HG03066 (cell line): Measurements from ENCODE around the gene DPP4.

Experiments
- ATAC-seq: cut with Tn5 transposase; IDR thresholded peaks from one replicate; pipeline ENCODE4 v1.9.1; 2021; ENCODE audit warnings: low read depth; ENCODE audit not compliant: unreplicated experiment

The DPP4 gene

DNA sequence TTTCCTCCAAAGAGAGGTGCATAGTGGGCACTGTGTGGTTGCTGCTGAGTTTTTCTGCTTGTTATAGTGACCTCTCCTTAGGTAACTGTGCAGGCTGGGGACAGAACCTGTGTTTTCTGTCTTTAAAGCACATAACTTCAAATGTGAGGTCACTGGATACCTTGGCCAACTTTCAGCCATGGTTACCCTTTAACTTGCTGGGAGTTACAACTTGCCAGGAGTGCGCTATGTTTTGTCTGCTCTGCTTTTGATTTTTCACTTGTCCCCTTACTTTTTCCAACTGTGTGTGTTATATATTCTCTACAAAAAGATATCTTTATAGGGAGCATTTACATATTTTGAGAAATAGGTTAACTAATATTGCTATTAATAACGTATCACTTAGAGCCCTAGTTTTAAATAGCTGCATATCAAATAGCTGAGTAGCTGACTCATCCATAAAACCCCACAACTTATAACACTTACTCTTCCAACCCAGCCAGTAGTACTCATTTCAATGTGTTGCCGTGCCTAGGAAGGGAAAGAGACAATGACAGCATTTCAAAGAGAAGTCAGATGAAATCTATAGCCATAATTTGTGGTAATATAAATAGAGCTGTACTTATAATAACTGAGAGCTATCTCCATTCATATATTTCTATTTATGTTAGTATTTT, 51.6 kb downstream of the DPP4 start:
- no peak for ATAC-seq

DNA sequence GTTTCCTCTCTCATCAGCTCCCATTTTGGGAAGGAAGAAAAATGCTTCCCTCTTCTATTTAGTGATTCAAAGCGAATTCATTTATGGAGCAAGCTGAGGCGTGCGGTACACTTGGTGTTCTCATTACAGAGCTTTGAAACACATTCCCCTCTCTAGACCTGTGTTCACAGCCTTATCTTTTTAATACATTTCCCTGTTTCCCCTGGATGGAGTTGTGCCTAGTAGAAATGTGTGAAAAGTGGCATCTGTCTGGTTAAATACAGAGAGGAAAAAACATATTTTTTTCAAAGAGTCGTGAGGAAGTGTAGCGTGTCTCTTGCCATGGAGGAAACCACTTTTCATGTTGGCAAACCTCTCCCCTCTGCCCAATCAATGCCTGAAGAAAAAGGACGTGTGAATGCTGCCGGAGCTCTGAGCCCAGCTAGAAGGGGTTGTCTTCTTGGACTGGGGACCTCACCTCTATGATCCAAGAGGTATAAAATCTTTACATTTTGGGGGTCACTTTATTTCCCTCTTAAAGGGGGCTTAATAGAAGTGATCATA, 52.4 kb downstream of the DPP4 start:
- no peak for ATAC-seq

DNA sequence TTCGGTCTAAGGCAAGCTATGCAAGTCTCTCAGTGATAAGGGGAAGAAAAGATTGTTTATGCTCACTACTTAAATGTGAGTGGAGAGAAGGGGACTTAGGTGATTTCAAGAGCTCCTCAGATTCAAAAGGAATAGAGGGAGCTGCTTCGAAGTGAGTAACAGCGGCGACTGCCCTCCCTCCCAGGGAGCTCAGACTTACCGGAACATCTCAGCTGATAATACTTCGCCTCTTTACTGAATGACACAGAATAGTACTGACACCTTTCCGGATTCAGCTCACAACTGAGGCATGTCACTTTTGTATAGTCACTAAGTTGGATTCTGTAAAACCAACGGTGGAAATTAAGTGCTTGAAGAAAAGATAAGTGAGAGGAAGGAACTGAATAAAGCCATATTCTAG, 55.5 kb downstream of the DPP4 start:
- no peak for ATAC-seq

DNA sequence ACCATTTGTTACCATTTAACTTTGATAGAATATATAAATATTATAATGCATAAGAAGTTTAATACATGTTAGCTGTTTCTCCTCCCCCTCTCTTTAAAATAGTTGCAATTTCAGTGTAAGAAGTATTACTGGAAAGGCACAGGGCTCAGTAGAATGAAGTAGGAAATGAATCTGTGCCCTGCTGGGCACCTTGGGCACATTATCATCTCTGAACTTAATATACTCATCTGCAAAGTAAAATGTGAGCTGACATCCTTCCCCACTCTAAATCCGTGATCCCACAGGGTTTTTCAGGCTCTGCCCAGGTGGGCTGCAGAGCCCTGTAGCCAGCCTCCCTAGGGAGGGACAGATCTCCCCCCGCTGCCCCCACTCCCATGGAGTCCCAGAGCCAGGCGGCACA, 56.8 kb downstream of the DPP4 start:
- ATAC-seq, result no peak

DNA sequence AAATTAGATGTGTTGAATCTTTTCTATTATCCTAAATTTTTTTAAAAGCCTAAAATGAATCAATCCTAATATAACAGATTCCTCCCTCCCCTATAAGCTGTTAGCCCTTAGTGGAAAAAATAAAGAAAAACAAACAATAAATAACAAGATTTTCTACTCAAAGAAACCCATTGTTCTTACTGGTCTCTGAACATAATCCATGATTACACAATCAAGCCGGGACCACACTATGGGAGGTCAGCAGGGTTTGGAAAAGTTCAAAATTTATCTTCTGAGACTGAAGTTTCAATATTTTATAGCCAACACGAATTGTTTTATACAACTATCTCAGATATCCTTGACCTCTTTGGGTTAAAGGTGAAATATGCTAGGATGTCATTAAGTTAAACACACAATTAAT, 57.9 kb downstream of the DPP4 start:
- no peak for ATAC-seq

DNA sequence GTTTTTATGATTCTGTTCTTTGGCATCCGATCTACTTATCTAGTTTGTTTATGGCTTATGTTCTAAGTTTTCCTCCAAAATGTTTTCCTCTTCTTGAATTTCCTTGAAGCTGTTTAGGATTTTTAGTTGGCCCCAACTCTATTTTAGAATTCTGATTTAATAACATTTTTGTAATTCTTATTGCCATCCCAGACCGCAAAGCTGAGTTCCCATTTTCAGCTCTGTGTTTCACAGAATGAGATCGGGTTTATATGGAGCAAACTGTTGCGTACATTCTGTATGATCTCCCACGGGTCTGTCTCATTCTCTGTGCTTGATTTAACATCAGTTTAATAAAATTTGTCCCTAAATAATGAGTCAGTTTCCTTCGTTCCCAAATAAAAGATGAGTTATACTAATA, 59.3 kb downstream of the DPP4 start:
- no peak for ATAC-seq

DNA sequence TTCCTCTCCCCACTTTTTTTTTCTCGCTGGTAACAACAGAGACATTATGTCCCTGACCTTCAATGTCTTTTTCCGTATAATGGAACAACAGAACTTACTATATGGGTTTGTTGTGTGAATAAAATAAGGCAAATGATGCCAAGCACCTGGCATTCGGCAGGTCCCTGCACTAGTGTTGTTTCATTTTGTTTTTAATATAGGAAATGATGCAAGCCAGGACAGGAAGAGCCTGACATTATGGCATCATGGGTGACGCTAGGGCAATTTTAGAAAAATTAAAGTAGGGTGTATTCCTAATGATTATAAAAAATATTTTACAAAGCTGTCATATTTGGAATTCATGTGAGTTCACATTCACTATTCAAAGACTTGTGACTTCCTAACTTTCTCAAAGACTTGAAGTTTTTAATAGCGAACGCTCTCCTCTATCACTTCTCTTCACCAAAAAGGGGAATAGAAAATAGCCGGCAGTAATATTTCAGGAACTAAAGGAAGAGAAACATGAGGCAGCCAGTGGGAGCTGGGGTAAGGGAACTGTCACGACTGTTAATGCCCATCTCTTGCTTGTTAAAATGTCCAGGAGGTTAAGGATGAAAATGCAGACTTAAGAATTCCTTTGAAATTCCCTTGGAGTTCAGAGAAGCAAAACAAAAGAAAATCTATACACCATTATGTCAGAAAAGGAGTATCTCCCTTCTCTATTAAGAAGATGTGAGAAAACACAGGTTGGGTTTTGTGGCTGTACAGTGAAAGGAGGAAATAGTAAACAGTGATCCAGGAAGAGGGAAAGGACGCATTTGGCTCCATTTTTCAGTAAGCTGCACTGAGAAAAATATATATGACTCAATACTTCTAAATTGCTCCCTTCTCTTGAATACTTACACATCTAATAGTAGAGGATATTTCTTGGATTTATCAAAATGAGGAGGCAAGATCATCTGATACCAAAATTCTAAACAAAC, 60.2 kb downstream of the DPP4 start:
- ATAC-seq, result no peak

DNA sequence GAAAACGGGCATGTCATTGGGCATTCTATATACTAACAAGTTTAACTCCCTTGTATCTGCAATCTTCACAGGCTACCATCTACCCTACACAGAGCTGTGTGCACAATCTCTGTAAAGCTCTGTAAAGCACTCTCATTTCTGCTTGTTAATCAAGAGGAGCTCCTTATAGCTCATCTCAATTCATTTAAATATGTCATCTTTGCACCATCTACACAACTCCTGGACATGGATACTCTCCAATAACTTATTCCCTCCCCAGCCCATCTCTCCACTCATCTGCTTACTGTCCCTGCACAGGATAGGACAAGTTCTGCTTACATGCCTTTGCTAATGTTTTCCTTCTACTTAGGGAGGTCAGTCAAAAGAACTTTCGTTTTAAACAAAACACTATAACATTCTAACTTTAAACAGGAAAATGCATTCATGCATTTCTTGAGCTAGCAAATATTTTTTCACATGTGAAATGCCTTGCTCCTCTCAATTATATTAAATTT, 61.4 kb downstream of the DPP4 start:
- ATAC-seq, result no peak

DNA sequence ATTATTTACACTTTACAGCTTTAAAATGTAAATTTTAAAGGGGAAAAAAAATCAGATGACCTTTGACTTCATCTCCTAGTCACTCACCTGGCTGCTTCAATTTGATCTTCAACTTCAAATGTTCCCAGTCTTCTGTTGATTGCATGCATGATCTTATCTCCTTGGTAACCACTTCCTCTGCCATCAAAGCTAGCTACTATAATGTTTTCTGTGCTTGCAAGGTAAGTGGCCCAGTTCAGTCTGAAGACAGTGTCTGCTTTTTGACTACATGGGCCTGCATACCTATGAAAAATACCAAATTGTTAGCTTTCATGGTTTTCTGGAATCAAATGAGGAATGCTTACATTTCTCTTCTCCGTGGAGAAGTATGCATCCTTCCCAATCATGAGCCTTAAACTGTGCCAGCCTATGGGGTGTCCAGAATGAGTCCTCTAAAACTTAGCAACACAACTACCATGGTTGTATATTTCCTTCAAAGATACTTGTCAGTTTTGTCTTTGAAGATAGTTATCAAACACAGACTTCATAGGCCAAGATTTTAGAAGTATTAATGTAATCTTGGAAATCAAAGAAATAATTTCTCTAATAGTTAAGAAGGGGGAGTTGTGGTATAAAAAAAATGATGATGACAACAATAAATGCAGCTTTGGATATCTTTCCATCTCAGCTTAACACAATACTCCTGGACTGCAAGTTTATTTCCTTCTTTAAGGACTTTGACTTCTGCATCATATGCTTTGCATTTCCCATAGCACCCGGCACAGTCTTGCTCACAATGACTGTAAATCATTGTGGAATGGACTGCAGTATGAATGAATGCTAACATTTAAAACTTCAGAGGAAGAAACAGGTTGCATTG, 62.1 kb downstream of the DPP4 start:
- ATAC-seq, result no peak

DNA sequence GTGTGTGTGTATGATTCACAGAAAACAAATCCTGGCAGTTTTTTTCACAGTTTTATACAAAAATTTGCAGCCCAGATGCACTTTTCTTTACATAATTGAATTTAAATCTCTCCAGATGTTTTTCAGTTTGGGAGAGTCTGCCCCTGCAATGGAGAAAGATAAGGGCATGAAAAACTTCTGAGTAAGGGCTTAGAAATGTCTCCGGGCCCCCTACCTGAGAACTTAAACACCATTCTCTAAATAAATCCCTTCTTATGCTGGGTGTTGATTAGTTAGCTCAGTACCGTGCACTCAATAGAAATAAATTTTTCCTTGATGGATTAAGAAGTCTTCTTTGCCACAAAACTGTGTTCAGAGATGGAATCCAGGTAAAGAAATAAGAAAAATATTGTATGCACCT, 64.5 kb downstream of the DPP4 start:
- ATAC-seq, result no peak

DNA sequence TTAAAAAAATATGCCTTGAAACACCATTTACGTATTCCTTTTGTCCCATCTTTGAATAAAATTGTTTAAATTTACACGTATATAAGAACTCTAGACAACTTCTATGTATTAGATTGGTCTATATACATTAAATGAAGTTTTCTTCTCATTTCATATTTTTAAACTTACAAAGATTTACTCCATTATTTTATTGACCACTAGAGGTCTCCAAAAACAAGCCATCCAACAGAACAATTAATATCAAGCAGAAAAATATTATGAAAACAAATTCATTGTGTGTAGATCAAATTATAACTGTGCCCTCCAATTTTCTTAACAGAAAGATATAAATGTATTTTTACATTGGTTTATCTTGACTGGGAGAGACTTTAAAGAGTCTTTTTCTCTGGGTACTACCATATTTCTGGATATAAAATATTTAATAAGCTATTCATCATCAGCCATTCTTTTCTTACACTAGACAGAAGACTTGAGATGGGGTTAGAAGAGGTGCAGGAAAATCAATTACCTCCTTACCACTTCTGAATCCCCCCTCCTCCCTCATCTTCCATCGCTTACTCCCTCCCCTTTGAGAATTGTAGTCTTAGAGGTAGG, 66.5 kb downstream of the DPP4 start:
- no peak for ATAC-seq

DNA sequence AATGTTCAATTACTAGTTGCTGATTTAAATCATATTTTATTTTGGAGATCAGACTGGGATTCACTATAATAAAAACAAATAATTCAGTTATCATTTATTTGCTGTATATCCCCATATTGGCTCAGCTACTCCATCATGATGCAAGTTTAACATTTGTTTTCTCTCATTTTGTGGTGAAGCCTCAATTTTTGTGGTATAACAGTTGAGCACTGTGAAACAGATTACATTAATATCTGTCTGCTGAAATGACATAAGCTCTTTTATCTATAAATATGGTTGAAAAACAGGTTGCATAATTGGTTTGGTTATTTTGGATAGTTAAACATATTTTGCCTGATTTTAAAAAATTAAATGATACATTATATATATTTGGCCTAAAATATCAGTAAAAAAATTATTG, 67.7 kb downstream of the DPP4 start:
- ATAC-seq, result no peak

DNA sequence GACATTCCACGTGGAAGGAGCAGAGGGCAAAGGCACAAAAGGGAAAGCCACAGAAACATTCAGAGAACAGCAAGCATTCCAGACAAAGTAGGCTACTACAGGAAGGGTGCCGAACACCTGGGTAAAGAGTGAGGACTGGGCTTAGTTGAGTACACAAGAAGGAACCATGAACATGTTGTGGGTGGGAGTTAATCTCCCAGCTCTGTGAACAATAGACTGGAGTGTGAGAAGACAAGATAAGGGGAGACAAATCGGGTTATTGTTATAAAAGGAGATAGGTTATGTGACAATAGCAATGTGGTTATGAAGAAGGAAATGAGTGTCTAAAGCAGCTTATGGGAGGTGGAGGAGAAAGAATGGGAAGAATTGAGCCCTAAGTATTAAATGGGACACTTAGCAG, 70.0 kb downstream of the DPP4 start:
- no peak for ATAC-seq

DNA sequence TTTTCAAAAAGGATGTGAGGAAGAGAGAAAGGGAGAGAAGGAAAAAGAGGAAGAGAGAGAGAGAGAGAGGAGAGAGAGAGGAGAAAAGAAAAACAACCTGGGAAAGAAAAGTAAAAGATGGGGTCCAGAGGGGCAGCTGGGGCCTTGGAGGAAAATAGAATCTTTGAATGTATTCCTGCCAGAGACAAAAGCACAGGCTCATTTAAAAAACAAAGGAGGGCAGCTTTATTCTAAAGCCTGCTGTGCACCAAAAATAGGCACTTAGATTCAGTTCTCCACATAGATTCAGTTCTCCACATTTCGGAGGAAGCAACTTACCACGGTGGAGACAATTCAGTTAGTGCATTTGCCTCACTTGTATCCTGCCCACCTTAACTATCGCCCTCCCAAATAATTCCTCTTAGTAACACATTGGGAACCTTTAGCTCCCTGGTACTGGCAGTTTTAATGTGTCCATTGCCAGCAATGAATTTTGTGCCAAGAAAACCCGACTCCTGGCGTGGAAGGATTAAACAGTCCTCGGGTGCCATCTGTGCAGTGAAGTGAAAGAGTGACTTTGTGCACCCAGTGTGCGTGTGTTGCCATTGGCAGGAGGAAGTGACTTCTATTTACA, 71.3 kb downstream of the DPP4 start:
- no peak for ATAC-seq

DNA sequence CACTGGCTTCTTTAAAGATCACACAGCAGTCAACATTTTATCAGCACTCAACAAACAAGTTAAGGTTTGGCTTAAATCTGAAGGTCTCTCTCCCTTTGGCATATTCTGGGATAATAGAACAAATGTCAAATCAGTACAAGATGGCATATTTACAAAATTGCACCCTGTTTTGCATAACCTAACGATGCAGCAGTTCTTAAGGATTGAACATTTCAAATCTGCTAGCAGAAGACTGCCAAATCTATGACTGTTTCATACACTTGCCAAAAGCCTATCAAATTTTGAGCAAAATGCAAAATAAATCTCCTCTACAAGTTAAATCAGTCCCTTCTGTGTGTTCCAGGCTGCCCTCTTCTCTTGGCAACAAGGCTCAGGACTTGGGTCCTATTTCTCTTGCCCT, 73.6 kb downstream of the DPP4 start:
- no peak for ATAC-seq

DNA sequence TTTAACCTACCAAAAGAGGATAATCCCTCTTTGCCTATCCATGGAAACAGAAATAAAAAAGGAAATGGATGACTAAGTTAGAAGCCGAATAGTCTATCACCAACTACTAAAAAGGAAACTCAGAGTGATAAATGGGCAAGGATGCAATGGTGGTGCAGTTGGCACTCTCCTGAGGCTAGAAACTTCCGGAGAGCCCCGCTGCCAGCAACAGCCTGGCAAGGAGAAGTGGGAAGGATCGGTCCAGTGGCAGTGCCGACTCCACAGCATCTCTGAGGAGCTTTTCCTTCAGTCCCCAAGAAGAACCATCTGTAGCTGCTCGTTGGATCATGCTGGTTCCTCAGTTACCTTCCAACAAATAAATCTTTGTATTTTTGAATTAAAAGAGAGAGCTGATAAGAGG, 74.7 kb downstream of the DPP4 start:
- ATAC-seq, result no peak

DNA sequence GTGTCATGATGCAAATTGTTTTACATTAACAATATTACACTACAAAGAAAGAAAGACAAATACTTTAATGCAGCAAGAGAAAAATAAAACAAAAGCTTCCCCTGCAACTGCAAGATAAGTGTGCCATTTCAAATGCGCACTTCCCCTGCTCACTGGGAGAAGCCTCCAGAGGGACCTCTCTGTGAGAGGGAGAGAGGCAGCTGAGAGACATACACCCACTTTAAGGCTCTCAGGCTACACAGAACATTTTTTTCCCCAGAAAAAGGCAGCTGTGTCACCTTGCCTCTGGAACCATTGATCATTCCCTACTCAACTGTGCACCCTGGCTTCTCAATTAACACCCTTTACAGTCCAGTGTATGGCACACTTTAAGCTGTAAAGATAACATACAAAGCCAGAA, 75.2 kb downstream of the DPP4 start:
- no peak for ATAC-seq

DNA sequence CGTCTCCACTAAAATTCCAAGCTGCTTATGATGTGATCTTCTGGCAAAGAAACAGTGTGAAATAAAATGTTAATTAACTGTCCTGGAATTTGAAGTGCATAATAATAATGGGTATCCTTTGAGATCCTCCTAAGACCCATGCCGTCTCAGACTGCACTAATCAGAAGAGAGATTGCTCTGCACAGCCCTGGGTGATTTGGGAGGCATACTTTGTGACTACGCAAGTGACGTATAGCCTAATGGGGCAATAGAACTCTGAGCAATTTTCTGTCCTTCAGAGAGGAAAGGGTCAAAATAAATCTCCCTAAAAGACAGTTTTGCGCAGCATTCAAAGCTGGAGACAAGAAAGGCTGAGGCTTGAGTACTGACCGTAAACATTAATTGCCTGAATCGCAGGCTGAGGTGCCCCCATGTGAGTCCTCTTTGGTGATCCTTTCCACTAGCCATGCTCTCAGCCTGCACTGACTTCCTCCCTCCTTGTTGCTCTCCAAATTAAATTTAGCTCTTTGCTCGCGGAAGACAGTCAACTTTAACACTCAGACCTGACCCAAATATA, 76.0 kb downstream of the DPP4 start:
- no peak for ATAC-seq

DNA sequence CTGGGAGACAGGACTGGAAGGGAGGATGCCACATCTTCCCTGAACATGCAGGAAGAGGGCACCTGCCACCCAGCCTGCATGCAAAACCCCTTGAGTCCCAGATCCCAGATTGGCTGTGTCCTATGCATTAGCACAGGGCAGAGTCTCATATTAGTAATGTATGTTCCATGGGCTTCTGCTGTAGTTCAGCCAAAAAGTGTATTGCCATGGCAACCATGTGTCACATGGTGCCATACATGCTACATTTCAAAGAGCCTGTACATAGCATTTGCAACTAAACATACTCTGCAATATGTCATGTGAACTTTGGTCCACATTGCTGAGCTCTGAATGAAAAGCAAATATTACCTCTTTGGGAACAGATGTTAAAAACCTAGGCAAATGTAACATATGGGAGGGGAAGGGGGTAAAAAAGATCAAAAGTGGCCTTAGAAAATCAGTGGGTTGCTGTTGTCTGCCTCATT, 78.4 kb downstream of the DPP4 start:
- ATAC-seq, result no peak
